ENCODE results near the gene UBE2E2.
A peak's percentile ranks its signal among the peaks of the same experiment; 100 is the strongest.

Gene UBE2E2

DNA sequence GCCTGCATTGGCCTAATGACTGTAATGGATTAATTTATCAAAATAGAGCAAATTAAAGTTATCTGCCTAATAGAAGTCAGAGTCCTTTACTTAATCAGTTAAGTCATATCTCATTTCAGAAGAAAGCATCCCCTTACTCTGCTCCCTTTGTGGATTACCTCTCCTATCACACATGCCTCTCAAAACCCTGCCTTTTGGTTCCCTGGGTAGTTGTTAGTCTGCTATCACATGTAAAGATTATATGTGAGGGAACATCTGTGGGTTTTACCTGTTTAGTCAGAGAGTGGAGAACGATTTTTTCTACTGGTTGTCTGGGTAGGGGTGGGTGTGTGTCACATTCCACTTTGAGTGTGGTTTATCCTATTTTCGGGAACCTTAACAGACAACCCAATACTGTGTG, 16.4 kb downstream of the UBE2E2 start:
- FAIRE-seq = peak; percentile 82
- DNase-seq (ENCODE audit: insufficient read length) = no peak
- TF ChIP-seq POLR2AphosphoS5 (IDR thresholded peaks at IDR 0.05; ENCODE audit: low read depth, low read length) = no peak
- no peak for TF ChIP-seq POLR2A (IDR thresholded peaks at IDR 0.05; ENCODE audit: low read depth, low read length)
- no peak for TF ChIP-seq TAF1 (IDR thresholded peaks at IDR 0.05; ENCODE audit: borderline replicate concordance, low read depth, low read length)

DNA sequence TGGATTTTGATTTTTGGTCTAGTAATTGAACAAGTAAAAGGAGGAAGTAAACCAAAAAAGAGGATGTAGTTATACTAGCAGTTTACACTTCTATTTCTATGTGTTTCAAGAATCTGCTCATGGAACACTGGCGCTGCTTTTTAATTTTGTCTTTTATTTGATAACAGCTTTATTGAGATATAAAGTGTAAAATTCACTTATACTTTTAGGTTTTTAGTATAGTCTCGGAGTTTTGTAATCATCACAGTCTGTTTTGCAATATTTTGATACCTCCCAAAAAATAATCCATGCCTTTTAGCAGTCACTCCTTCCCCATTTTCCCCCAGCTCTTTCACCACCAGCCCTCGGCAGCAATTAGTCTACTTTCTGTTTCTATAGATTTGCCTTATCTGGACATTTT, 18.0 kb downstream of the UBE2E2 start:
- DNase-seq (ENCODE audit: insufficient read length) = no peak
- no peak for FAIRE-seq
- TF ChIP-seq POLR2A (IDR thresholded peaks at IDR 0.05; ENCODE audit: low read depth, low read length) (no peak), POLR2AphosphoS5 (IDR thresholded peaks at IDR 0.05; ENCODE audit: low read depth, low read length) (no peak), TAF1 (IDR thresholded peaks at IDR 0.05; ENCODE audit: borderline replicate concordance, low read depth, low read length) (no peak)

DNA sequence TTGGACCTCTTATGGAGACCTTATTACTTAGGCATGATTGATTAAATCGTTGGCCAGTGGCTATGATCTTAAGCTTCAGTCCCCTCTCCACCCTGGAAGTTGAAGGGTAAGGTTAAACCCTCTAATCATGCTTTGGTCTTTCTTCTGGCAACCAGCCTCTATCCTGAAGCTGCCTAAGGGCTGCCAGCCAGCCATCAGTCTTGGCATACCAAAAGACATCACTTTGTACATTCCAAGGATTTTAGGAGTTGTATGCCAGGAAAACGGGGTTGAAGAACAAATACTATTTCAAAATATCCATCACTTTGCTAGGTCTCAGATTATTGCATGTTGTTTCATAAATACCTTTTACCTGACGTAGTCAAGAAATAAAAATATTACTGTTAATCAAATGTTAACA, 28.9 kb downstream of the UBE2E2 start:
- peak; percentile 14 for FAIRE-seq
- no peak for TF ChIP-seq POLR2AphosphoS5 (IDR thresholded peaks at IDR 0.05; ENCODE audit: low read depth, low read length)
- no peak for TF ChIP-seq TAF1 (IDR thresholded peaks at IDR 0.05; ENCODE audit: borderline replicate concordance, low read depth, low read length)
- no peak for TF ChIP-seq POLR2A (IDR thresholded peaks at IDR 0.05; ENCODE audit: low read depth, low read length)
- no peak for DNase-seq (ENCODE audit: insufficient read length)

DNA sequence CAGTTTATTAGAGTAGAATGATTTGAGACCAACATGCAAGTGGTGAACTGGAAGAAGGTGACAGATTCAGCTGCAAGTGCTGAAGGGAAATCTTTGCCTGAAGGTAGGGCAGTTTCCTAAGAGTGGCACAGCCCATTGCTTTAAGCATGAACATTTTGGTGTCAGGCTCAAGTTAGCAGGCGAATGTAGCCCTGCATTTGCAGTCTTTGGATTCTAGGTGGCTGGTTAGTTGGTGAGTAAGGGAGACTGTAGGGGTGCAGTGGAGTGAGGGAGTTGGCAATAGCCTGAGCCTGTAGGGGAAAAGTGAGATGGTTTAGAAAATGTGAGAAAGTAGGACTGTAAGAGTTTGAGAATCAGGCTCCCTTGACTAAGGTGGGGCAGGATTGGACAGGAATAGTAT, 29.7 kb downstream of the UBE2E2 start:
- TF ChIP-seq POLR2A (IDR thresholded peaks at IDR 0.05; ENCODE audit: low read depth, low read length) (no peak), POLR2AphosphoS5 (IDR thresholded peaks at IDR 0.05; ENCODE audit: low read depth, low read length) (no peak), TAF1 (IDR thresholded peaks at IDR 0.05; ENCODE audit: borderline replicate concordance, low read depth, low read length) (no peak)
- FAIRE-seq = peak; percentile 70
- DNase-seq (ENCODE audit: insufficient read length) = no peak

DNA sequence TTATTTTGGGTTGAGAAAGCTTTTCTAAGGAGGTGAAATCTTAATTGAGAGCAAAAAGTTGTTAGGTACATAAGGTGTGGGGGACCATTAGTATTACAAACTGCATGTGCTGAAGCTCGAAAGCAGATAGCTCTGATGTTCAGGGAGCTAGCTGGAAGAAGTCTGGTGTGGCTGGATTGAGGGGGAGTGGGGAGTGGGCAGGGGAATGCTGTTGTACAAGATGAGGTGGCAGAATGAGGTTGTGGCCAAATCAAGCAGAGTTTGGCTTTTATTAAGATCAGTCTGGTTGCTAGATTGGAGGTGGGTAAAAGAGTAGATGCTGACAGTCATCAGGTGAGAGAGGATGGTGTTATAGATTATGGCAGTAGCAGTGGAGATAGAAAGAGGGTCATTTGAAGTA, 32.1 kb downstream of the UBE2E2 start:
- TF ChIP-seq TAF1 (IDR thresholded peaks at IDR 0.05; ENCODE audit: borderline replicate concordance, low read depth, low read length) (no peak), POLR2AphosphoS5 (IDR thresholded peaks at IDR 0.05; ENCODE audit: low read depth, low read length) (no peak), POLR2A (IDR thresholded peaks at IDR 0.05; ENCODE audit: low read depth, low read length) (no peak)
- peak; percentile 51 for FAIRE-seq

DNA sequence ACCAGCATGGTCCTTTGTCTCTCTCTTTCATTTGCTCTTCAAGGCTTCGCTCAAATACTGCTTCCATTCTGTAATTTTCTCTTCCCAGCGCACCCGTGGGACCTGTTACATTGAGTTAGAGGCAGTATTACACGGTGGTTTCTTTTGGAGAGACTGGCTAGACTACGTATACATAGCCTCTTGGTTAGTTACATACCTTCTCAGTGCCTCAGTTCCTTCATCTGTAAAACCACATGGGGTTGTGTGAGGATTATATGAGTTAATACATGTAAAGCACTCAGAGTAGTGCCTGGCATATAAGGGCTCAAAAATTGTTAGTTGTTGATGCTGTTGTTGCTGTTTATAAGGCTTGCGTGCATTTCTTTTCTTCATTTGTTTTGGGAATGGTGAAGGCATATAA, 33.8 kb downstream of the UBE2E2 start:
- DNase-seq (ENCODE audit: insufficient read length) = no peak
- no peak for TF ChIP-seq POLR2AphosphoS5 (IDR thresholded peaks at IDR 0.05; ENCODE audit: low read depth, low read length)
- no peak for TF ChIP-seq POLR2A (IDR thresholded peaks at IDR 0.05; ENCODE audit: low read depth, low read length)
- FAIRE-seq = no peak

More for the DNA sequence above, 32.1 kb downstream of the UBE2E2 start:
- no peak for DNase-seq (ENCODE audit: insufficient read length)

DNA sequence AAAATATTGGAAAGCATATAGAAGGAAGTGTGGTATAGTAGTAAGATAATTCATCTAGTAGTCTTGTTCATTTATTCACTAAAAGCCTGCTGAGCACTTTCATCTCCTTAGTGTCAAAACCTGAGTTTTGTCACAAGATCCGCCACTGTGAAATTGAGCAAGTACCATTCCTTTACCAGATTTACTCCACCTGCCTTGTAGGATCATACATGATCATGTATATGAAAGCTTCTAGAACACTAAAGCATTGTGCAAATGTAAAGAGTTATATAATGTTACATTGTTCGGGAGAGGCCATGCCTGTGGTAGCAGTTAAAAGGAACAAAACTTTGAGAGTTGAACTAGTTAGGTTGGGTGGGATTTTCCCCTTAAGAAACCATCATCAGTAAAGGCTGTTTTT, 35.0 kb downstream of the UBE2E2 start:
- FAIRE-seq = no peak
- TF ChIP-seq TAF1 (IDR thresholded peaks at IDR 0.05; ENCODE audit: borderline replicate concordance, low read depth, low read length) (no peak), POLR2A (IDR thresholded peaks at IDR 0.05; ENCODE audit: low read depth, low read length) (no peak), POLR2AphosphoS5 (IDR thresholded peaks at IDR 0.05; ENCODE audit: low read depth, low read length) (no peak)
- DNase-seq (ENCODE audit: insufficient read length) = no peak

DNA sequence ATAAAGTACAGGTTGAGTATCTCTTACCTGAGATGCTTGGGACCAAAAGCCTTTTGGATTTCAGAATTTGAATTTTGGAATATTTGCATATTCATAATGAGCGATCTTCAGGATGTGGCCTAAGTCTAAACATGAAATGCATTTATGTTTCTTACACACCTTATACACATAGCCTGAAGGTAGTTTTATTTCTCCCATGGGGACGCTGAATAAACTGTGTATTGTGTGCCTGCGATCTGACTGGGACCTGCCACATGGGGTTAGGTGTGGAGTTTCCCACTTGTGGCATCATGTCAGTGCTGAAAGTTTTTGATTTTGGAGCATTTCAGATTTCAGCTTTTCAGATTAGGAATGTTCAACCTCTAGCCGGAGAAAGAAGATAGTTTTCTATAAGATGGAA, 35.5 kb downstream of the UBE2E2 start:
- TF ChIP-seq TAF1 (IDR thresholded peaks at IDR 0.05; ENCODE audit: borderline replicate concordance, low read depth, low read length) (no peak), POLR2A (IDR thresholded peaks at IDR 0.05; ENCODE audit: low read depth, low read length) (no peak), POLR2AphosphoS5 (IDR thresholded peaks at IDR 0.05; ENCODE audit: low read depth, low read length) (no peak)
- FAIRE-seq = no peak
- DNase-seq (ENCODE audit: insufficient read length) = no peak

DNA sequence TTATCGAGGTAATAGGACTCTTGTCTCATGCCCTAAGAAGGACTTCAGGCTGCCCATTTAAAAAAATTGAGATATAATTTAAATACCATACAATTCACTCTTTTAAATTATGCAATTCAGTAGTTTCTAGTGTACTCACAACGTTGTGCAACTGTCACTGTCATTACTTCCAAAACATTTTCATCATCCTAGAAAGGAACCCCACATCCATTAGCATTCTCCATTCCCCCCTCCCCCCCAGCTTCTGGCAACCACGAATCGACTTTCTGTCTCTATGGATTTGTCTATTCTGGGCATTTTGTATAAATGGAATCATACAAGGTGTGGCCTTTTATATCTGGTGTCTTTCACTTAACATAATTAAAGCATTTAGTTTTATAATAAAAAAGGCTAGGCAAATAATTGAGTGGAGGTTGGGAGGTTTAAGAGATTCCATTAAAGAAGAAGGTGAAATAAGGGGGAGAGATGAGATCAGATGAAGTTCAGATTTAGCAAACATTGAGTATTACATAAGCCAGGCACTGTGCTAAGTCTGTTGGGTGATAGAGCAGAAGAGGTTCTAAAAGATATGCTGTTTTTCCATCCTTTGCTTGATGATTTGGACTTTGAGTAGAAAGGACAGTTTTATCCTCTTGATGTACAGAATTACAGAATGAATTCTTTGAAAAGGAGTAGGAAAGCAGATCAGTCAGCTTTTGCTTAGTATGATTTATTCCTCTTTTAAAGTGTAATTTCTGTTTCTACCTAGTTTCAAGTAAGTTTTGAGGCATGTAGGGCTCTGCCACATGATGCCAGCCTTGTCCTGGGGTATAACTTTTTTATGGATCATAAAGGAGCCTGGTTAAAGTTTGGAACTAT, 36.3 kb downstream of the UBE2E2 start:
- FAIRE-seq = peak; percentile 84
- no peak for DNase-seq (ENCODE audit: insufficient read length)
- TF ChIP-seq TAF1 (IDR thresholded peaks at IDR 0.05; ENCODE audit: borderline replicate concordance, low read depth, low read length) (no peak), POLR2AphosphoS5 (IDR thresholded peaks at IDR 0.05; ENCODE audit: low read depth, low read length) (no peak), POLR2A (IDR thresholded peaks at IDR 0.05; ENCODE audit: low read depth, low read length) (no peak)

DNA sequence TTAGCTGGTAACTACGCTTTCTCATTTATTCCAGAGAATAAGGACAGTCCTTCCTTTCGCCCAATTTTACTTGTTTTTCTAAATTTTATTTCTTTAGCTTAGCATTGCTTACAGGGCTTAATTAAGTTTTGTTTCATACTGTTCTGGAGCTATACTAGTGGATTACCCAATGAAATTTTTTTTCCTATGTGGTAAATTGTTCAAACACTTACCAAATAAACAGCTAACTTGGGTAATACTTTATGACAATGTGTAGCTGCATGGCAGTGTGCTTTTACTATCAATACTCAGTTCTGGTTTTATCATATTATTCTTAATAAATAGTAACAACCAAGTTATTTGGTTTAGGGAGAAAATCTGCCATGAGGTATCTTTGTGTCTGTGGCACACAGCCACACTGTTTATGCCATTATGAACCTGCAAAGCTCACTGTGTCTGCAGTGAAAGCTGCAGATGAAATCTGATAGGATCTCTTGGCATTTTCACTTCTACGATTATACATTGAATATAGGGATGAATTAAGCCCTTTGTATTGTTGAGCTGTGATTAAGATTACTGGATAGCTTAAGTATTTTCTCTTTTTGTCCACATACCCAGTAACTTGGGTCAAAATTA, 37.2 kb downstream of the UBE2E2 start:
- FAIRE-seq (no peak), DNase-seq (ENCODE audit: insufficient read length) (no peak)
- TF ChIP-seq TAF1 (IDR thresholded peaks at IDR 0.05; ENCODE audit: borderline replicate concordance, low read depth, low read length) (no peak), POLR2A (IDR thresholded peaks at IDR 0.05; ENCODE audit: low read depth, low read length) (no peak), POLR2AphosphoS5 (IDR thresholded peaks at IDR 0.05; ENCODE audit: low read depth, low read length) (no peak)

DNA sequence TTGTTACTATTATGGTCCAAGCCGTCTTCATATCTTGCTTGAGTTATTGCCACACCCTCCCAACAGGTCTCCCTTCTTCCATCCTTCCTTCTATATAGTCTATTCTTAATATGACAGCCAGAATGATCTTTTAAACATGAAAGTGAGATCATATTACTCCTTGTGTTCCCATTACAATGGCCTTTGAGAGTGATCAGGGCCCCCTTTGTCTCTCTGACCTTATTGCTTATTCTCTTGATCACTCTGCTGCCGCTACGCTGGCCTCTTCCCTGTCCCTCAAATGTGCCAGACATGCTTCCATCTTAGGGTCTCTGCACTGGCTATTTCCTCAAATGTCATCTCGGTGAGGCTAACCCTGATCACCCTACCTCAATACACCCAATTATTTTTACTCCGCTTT, 38.1 kb downstream of the UBE2E2 start:
- DNase-seq (ENCODE audit: insufficient read length) (no peak), FAIRE-seq (no peak)
- TF ChIP-seq POLR2A (IDR thresholded peaks at IDR 0.05; ENCODE audit: low read depth, low read length) (no peak), POLR2AphosphoS5 (IDR thresholded peaks at IDR 0.05; ENCODE audit: low read depth, low read length) (no peak), TAF1 (IDR thresholded peaks at IDR 0.05; ENCODE audit: borderline replicate concordance, low read depth, low read length) (no peak)

DNA sequence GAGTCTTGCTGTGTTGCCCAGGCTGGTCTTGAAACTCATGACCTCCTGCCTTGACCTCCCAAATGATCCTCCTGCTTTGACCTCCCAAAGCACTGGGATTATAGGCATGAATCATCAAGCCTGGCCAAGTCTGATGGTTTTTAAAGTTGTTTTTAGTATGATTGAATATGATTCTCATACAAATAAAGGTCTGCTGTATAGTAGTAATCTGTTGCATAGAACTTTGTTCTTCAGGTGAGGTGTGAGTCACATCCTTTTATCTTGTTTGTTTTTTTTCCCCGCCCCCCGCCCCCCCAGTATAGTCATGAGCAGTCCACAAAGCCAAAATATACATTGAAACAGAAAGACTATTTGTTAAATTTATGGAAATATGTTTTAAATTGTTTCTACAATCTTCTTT, 39.0 kb downstream of the UBE2E2 start:
- FAIRE-seq = no peak
- TF ChIP-seq POLR2A (IDR thresholded peaks at IDR 0.05; ENCODE audit: low read depth, low read length) = no peak
- no peak for TF ChIP-seq TAF1 (IDR thresholded peaks at IDR 0.05; ENCODE audit: borderline replicate concordance, low read depth, low read length)
- TF ChIP-seq POLR2AphosphoS5 (IDR thresholded peaks at IDR 0.05; ENCODE audit: low read depth, low read length) = no peak

More for the DNA sequence above, 39.0 kb downstream of the UBE2E2 start:
- no peak for DNase-seq (ENCODE audit: insufficient read length)
